Brain microvascular endothelial cell (primary cell): ENCODE measurements around the gene ANKRD10.
"Not testable (repeated sequence)": the region's sequence is repeated elsewhere in the genome, so short reads cannot be mapped to it uniquely, and the experiment has no call there.

Experiments
- DNase-seq: peaks from one replicate; pipeline ENCODE4 v3.0.0-alpha.2; 2020
- H3K27ac ChIP-seq: fragments of 250-450 bp; sonication (Bioruptor Pico); 2 replicates; pipeline ENCODE4 v1.5.1; 2020; ENCODE audit warnings: mild to moderate bottlenecking, moderate library complexity
- H3K27me3 ChIP-seq: fragments of 250-450 bp; sonication (Bioruptor Pico); replicated peaks from 2 replicates; pipeline ENCODE4 v1.5.1; 2020; ENCODE audit warnings: mild to moderate bottlenecking
- H3K36me3 ChIP-seq: fragments of 250-450 bp; sonication (Bioruptor Pico); replicated peaks from 2 replicates; pipeline ENCODE4 v1.5.1; 2020; ENCODE audit warnings: mild to moderate bottlenecking
- H3K4me3 ChIP-seq: 2 replicates; pipeline ENCODE4 v1.5.1; 2011; ENCODE audit warnings: low read depth, mild to moderate bottlenecking, control low read depth, low read length, moderate library complexity
- CTCF ChIP-seq: IDR thresholded peaks from 2 replicates; pipeline ENCODE4 v1.5.1; 2011; ENCODE audit warnings: low read depth, mild to moderate bottlenecking, moderate library complexity, low read length, control low read depth, inconsistent platforms; ENCODE audit errors: missing control alignments
- in situ Hi-C: cut with HindIII; loops from 2 replicates; pipeline ENCODE4 v1.10.0; 2017; ENCODE audit warnings: low sequenced_read_pairs, low pct_ligation_motif_present

ANKRD10 gene

GRCh38 chr13:110957931-110958330 is 43.1 kb upstream of the ANKRD10 start:
- no peaks in the 10 kb centered on the region for H3K27me3 ChIP-seq
- no peak for TF ChIP-seq CTCF
- no peak overlapping the region for H3K27ac ChIP-seq
- DNase-seq: no peak
- in situ Hi-C loops: no loop called here
- H3K4me3 ChIP-seq: no peak overlapping the region
- H3K36me3 ChIP-seq: no peaks in the 10 kb centered on the region

- TF ChIP-seq CTCF: peak; percentile 49
- Histone ChIP-seq H3K27me3 (no peaks in the 10 kb centered on the region), H3K36me3 (no peaks in the 10 kb centered on the region), H3K27ac (no peak overlapping the region), H3K4me3 (no peak overlapping the region)
- in situ Hi-C loops: no loop called here
- DNase-seq: no peak
Observed at GRCh38 chr13:110957181-110957884, 42.5 kb upstream of the ANKRD10 start.

GRCh38 chr13:110956216-110956615 is 41.3 kb upstream of the ANKRD10 start:
- H3K4me3 ChIP-seq, H3K36me3 ChIP-seq, H3K27me3 ChIP-seq, H3K27ac ChIP-seq, in situ Hi-C loops, DNase-seq: not testable (repeated sequence)

- peak overlapping the region; percentile 62 for H3K27ac ChIP-seq
- in situ Hi-C loops, H3K36me3 ChIP-seq, H3K4me3 ChIP-seq, H3K27me3 ChIP-seq, DNase-seq: not testable (repeated sequence)
Observed at GRCh38 chr13:110955608-110956007, 40.7 kb upstream of the ANKRD10 start.

- DNase-seq: peak; percentile 95
- in situ Hi-C loops, H3K36me3 ChIP-seq, H3K4me3 ChIP-seq, H3K27me3 ChIP-seq: not testable (repeated sequence)
- peak overlapping the region; percentile 77 for H3K27ac ChIP-seq
Observed at GRCh38 chr13:110955072-110955503, 40.2 kb upstream of the ANKRD10 start.

- H3K4me3 ChIP-seq, in situ Hi-C loops: not testable (repeated sequence)
- H3K27ac ChIP-seq: peak overlapping the region; percentile 77
Observed at GRCh38 chr13:110954533-110954920, 39.7 kb upstream of the ANKRD10 start.

GRCh38 chr13:110953833-110954532 is 39.1 kb upstream of the ANKRD10 start:
- no peak overlapping the region for H3K27ac ChIP-seq
- no peak for TF ChIP-seq CTCF
- no peaks in the 10 kb centered on the region for H3K36me3 ChIP-seq
- in situ Hi-C loops: no loop called here
- DNase-seq: no peak
- no peaks in the 10 kb centered on the region for H3K27me3 ChIP-seq
- no peak overlapping the region for H3K4me3 ChIP-seq

More at GRCh38 chr13:110954533-110954920, 39.7 kb upstream of the ANKRD10 start:
- DNase-seq, H3K27me3 ChIP-seq, H3K36me3 ChIP-seq: not testable (repeated sequence)
